Keratinocyte (primary cell): ENCODE data around the gene FXYD5. TPM values are rescaled to one million over a fixed set of nuclear protein-coding genes. Genes with fewer than 3 reads are reported as not detected.

Experiments
- DNase-seq: peaks from one replicate; pipeline ENCODE4 v3.0.0-alpha.2; 2011; ENCODE audit warnings: low read depth, missing footprints, low spot score
- FAIRE-seq: peaks from 2 replicates; lab custom pipeline; 2011; peaks lifted over from hg19 to GRCh38; lab: Jason Lieb, UNC
- H2AFZ ChIP-seq: 2 replicates; pipeline ENCODE4 v1.6.0; 2012; ENCODE audit warnings: low read length, control low read depth, inconsistent platforms; ENCODE audit not compliant: control insufficient read depth
- H3K27ac ChIP-seq: 2 replicates; pipeline ENCODE4 v1.5.1; 2011; ENCODE audit warnings: low read length; ENCODE audit not compliant: control insufficient read depth, insufficient read depth
- H3K27me3 ChIP-seq: 3 replicates; pipeline ENCODE4 v1.6.0; 2011; ENCODE audit warnings: low read length; ENCODE audit not compliant: control insufficient read depth, insufficient read depth; ENCODE audit errors: extremely low read depth
- H3K36me3 ChIP-seq, 2 experiments: 2 replicates in 1 of 2; 3 replicates in 1 of 2; pipeline ENCODE4 v1.5.1; 2011; ENCODE audit warnings: low read length in 2 of 2, mild to moderate bottlenecking in 1 of 2; ENCODE audit not compliant: control insufficient read depth in 2 of 2, insufficient read depth in 2 of 2; ENCODE audit errors: extremely low read depth in 1 of 2
- H3K4me1 ChIP-seq: 3 replicates; pipeline ENCODE4 v1.5.1; 2011; ENCODE audit warnings: low read length; ENCODE audit not compliant: control insufficient read depth, insufficient read depth; ENCODE audit errors: extremely low read depth
- H3K4me2 ChIP-seq: 3 replicates; pipeline ENCODE4 v1.6.0; 2011; ENCODE audit warnings: low read depth, low read length; ENCODE audit not compliant: control insufficient read depth, insufficient read depth; ENCODE audit errors: extremely low read depth
- H3K4me3 ChIP-seq, 3 experiments: fragments of 200-600 bp in 1 of 3; sonication (generic) in 1 of 3; 2 replicates in 2 of 3; 3 replicates in 1 of 3; pipeline ENCODE4 v1.5.1; 2011 to 2016; ENCODE audit warnings: low read length in 3 of 3, mild to moderate bottlenecking in 3 of 3, control low read depth in 2 of 3, inconsistent platforms in 1 of 3, low read depth in 1 of 3, mixed read lengths in 1 of 3, mixed run types in 1 of 3, moderate library complexity in 1 of 3; ENCODE audit not compliant: control insufficient read depth in 2 of 3, insufficient read depth in 2 of 3; ENCODE audit errors: extremely low read depth in 1 of 3
- H3K79me2 ChIP-seq: 2 replicates; pipeline ENCODE4 v1.6.0; 2012; ENCODE audit warnings: low read length; ENCODE audit not compliant: control insufficient read depth, insufficient read depth
- H3K9ac ChIP-seq: 3 replicates; pipeline ENCODE4 v1.6.0; 2011; ENCODE audit warnings: low read length; ENCODE audit not compliant: control insufficient read depth, insufficient read depth; ENCODE audit errors: extremely low read depth
- H3K9me1 ChIP-seq: 3 replicates; pipeline ENCODE4 v1.6.0; 2011; ENCODE audit warnings: low read length; ENCODE audit not compliant: control insufficient read depth, insufficient read depth; ENCODE audit errors: extremely low read depth
- H3K9me3 ChIP-seq: 2 replicates; pipeline ENCODE4 v1.5.1; 2012; ENCODE audit warnings: low read depth, low read length; ENCODE audit not compliant: control insufficient read depth
- H4K20me1 ChIP-seq: 3 replicates; pipeline ENCODE4 v1.6.0; 2011; ENCODE audit warnings: low read length; ENCODE audit not compliant: control insufficient read depth, insufficient read depth; ENCODE audit errors: extremely low read depth
- EZH2 ChIP-seq: IDR thresholded peaks from one replicate; pipeline ENCODE4 v1.6.1; 2012; ENCODE audit warnings: inconsistent platforms, mild to moderate bottlenecking, low read length, moderate library complexity
- dilution Hi-C: fragments of 300-500 bp; cut with MboI; formaldehyde crosslinking; loops from one replicate; pipeline ENCODE4 v1.7.0; 2020; ENCODE audit warnings: low sequenced_read_pairs; ENCODE audit not compliant: extremely low pct_ligation_motif_present
- polyA plus RNA-seq, 5 experiments: library from polyadenylated mRNA; depleted of rRNA in 3 of 5; stranded (reverse) in 3 of 5; stranded (forward) in 1 of 5; unstranded in 1 of 5; fragments of >200 nt; gene quantifications; 1 replicate in 1 of 5; 2 replicates in 3 of 5; 3 replicates in 1 of 5; pipeline versions ENCODE4 v1.2.1 to v1.2.3, GENCODE V29; 2011 to 2012; ENCODE audit warnings: missing spikeins in 2 of 5, low read depth in 1 of 5, low replicate concordance in 1 of 5
- TF ChIP-seq, protein P1 (sequence below), 3 experiments: IDR thresholded peaks in 1 of 3; conservative IDR thresholded peaks in 1 of 3; optimal IDR thresholded peaks in 1 of 3; 2 replicates in 2 of 3; 3 replicates in 1 of 3; pipeline versions ENCODE3 to v1.5.1; 2011; ENCODE audit warnings: low read length in 3 of 3, mild to moderate bottlenecking in 3 of 3, moderate library complexity in 2 of 3, control low read depth in 1 of 3, inconsistent platforms in 1 of 3; ENCODE audit not compliant: insufficient read depth in 2 of 3; ENCODE audit errors: extremely low read depth in 1 of 3

Gene FXYD5
- polyA plus RNA-seq, 1 donor (not counting 4 experiments of a cell fraction or from before 2014, with no cell fraction given), result 122 TPM

DNA sequence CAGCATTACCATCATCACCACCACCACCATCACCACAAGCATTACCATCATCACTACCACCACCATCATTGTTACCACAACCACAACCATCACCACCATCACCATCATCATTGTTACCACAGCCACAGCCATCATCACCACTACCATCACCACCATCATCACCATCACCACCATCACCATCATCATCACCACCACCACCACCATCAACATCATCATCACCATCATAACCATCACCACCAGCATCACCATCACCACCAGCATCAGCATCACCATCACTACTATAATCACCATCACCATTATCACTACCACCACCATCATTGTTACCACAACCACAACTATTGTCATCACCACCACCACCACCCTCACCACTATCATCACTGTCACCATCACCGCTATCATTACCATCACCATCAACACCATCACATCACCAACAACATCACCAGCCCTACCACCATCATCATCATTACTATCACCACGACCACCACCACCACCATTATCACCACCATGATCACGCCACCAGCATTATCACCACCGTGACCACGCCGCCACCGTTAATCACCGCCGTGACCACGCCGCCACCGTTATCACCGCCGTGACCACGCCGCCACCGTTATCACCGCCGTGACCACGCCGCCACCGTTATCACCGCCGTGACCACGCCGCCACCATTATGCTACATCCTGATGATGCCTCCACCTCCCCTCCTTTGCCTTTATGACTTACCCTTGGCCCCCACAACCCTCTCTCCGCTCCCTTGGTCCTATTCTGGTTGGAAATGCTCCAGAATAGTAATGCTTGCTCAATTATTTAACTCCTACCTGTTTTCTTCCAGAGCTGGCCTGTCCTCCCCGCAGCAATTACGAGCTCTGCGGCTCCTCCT lies 48.9 kb upstream of the FXYD5 start:
- Histone ChIP-seq H3K9ac (no peak overlapping the region), H3K4me1 (peaks cover 32% of the 10 kb centered on the region), H4K20me1 (no peaks in the 10 kb centered on the region), H3K9me1 (no peaks in the 10 kb centered on the region), H3K27ac (no peak overlapping the region), H3K79me2 (no peaks in the 10 kb centered on the region), H3K4me2 (no peak overlapping the region), H3K4me3 (no peak overlapping the region), H2AFZ (no peak overlapping the region), H3K27me3 (no peaks in the 10 kb centered on the region), H3K9me3 (no peaks in the 10 kb centered on the region), H3K36me3 (no peaks in the 10 kb centered on the region)
- DNase-seq (no peak), FAIRE-seq (no peak)
- TF ChIP-seq EZH2, result no peak
- TF ChIP-seq, protein P1, sequence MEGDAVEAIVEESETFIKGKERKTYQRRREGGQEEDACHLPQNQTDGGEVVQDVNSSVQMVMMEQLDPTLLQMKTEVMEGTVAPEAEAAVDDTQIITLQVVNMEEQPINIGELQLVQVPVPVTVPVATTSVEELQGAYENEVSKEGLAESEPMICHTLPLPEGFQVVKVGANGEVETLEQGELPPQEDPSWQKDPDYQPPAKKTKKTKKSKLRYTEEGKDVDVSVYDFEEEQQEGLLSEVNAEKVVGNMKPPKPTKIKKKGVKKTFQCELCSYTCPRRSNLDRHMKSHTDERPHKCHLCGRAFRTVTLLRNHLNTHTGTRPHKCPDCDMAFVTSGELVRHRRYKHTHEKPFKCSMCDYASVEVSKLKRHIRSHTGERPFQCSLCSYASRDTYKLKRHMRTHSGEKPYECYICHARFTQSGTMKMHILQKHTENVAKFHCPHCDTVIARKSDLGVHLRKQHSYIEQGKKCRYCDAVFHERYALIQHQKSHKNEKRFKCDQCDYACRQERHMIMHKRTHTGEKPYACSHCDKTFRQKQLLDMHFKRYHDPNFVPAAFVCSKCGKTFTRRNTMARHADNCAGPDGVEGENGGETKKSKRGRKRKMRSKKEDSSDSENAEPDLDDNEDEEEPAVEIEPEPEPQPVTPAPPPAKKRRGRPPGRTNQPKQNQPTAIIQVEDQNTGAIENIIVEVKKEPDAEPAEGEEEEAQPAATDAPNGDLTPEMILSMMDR (optimal IDR thresholded peaks at IDR 0.05 in 1 of 3, IDR thresholded peaks at IDR 0.05 in 1 of 3, conservative IDR thresholded peaks at IDR 0.05 in 1 of 3; ENCODE audit: extremely low read depth in 1 of 3, insufficient read depth in 2 of 3, low read length in 3 of 3), result no peak
- dilution Hi-C loops, result no loop called here

DNA sequence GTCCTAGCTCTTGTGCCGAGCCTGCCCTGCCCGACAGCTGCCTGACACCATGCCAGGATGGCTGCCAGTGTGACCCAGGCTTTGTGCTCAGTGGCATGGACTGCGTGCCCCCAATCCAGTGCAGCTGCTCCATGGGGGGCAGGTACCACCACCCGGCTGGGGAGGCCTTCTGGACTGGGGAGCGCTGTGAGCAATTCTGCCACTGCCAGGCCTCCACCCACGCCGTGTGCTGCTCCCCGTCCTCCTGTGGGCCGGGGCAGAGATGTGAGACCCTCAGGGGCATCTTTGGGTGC lies 48.3 kb upstream of the FXYD5 start:
- no peaks in the 10 kb centered on the region for H3K36me3 ChIP-seq
- H4K20me1 ChIP-seq, result no peaks in the 10 kb centered on the region
- H3K9ac ChIP-seq, result no peak overlapping the region
- DNase-seq, result no peak
- no peak for TF ChIP-seq EZH2
- TF ChIP-seq, protein P1 (optimal IDR thresholded peaks at IDR 0.05 in 1 of 3, IDR thresholded peaks at IDR 0.05 in 1 of 3, conservative IDR thresholded peaks at IDR 0.05 in 1 of 3; ENCODE audit: extremely low read depth in 1 of 3, insufficient read depth in 2 of 3, low read length in 3 of 3), result no peak
- no peaks in the 10 kb centered on the region for H3K27me3 ChIP-seq
- H3K9me3 ChIP-seq, result no peaks in the 10 kb centered on the region
- H2AFZ ChIP-seq, result no peak overlapping the region
- no peaks in the 10 kb centered on the region for H3K79me2 ChIP-seq
- H3K27ac ChIP-seq, result no peak overlapping the region
- peaks cover 36% of the 10 kb centered on the region for H3K4me1 ChIP-seq
- dilution Hi-C loops, result no loop called here
- H3K4me3 ChIP-seq, result no peak overlapping the region
- H3K9me1 ChIP-seq, result no peaks in the 10 kb centered on the region
- no peak overlapping the region for H3K4me2 ChIP-seq
- no peak for FAIRE-seq
